Activated CD8-positive, alpha-beta memory T cell treated with anti-CD3 and anti-CD28 coated beads, Interleukin-2, amount 50 U/mL, for 4 hours (primary cell): Measurements from ENCODE around the gene SLC25A4.
A peak's percentile ranks its signal among the peaks of the same experiment; 100 is the strongest.
"Not testable (repeated sequence)": the region's sequence is repeated elsewhere in the genome, so short reads cannot be mapped to it uniquely, and the experiment has no call there.

ENCODE experiments used
- DNase-seq: peaks from one replicate; pipeline ENCODE4 v3.0.0-alpha.2; 2020

SLC25A4 gene

DNA sequence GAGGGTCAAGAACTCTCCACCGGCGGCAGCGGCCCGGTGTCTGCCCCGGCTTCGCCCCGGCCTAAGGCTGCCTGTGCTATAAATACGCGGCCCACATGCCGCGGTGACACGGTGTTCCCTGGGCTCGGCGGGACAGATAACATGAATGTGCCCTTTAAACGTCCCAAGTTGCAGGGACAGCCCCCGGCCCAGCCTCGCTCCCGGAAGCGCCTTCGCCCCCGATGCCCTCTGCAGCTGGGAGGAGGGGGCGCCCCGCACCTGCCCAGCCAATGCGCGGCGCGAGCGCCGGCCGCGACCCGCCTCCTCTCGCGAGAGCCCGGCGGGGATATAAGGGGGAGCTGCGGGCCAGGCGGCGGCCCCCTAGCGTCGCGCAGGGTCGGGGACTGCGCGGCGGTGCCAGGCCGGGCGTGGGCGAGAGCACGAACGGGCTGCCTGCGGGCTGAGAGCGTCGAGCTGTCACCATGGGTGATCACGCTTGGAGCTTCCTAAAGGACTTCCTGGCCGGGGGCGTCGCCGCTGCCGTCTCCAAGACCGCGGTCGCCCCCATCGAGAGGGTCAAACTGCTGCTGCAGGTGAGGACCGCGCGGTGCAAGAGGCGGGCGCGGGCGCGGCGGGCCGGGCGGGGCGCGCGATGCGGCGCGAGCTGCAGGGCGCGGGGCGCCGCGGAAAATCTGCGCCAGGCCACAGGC lies at the start of gene SLC25A4:
SLC25A4 (plus strand) TSS at position 355 of the 689 bp plus-strand sequence; CDS start at position 462, 107 bp downstream.
- DNase-seq, result peak; percentile 89

DNA sequence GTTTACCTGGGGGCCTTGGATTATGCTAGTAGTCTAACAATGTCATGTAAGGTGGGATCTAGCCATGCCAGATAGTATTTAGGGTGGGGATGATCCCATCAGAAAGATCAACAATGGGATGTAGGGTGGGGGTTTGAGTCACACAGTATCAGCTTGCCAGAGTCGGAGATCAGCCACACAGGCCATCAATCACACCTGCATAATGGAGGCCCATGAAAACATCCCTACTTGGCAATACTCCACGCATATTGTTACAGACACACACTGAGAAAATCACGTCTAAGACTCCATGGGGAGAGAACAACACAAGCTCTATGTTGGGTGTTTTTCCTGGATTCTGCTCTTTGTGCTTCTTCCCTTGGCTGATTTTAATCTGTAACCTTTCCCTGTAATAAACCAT lies 49.5 kb upstream of the SLC25A4 start:
- DNase-seq, result no peak

- no peak for DNase-seq
These were observed 46.9 kb upstream of the SLC25A4 start for GRCh38 chr4:185096032-185096653.

DNA sequence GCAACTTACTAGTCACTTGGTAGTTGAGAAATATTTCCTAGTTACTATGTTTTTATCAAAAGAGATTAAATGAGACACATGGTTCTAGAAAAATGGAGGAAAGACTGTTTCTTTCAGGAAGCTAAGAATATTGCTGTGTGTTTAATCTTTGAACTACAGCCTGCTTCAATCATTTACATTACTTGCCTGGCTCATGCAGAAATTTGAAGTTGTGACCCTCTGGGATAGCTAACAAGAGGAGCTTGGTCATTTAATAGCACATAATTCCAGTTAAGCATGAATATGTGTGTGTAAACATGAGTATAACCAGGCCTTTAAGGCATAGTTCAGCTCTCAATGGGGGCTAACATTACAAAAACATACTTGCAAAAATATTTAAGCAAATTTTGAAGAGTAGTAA lies 44.6 kb upstream of the SLC25A4 start:
- DNase-seq, result no peak

DNA sequence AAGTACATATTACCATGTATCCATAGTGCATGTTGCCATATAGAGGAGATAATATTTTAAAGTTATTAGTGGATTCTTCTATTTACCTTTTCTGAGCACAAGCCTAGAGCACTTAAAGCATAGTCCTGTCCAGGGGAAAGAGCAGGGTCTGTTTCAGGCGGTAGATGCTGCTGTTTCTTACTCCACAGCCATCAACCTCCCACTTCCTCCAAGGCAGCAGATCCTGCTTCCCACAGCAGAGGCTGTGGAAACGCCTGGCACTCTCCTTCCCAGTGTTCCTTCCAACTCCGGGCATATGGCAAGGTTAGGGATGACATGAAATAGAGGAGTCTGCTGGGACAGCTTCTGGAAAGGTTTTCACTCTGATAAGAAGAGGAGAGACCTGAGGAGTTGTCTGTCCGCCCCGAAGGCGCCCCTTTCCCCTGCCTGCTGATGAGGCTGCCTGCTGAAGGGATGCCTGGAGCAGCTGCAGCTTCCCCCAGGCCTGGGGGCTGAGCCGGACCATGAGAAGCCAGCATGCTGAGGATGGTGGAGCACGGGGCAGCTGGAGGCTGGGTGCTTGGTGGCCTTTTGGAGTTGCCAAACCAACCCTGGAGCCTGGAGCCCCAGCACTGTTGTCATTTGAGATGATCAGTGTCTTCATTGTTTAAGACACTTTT lies 43.9 kb upstream of the SLC25A4 start:
- no peak for DNase-seq

DNA sequence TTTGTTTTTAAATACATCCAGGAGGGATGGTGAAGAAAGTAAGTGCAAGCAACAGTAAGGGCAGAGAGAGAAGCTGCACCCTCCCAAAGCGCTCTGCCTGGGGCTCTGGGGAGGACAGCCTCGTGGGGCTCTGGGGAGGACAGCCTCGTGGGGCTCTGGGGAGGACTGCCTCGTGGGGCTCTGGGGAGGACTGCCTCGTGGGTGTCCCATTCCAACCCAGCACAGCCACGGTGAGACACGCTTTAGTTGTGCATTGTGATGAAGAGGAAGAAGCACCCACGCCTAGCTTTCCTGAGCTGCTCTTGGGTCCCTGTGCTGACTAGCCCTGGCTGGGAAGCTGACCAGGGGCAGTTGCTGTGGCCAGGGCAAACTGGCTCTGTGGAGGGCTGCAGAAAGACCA lies 43.1 kb upstream of the SLC25A4 start:
- DNase-seq, result no peak

DNA sequence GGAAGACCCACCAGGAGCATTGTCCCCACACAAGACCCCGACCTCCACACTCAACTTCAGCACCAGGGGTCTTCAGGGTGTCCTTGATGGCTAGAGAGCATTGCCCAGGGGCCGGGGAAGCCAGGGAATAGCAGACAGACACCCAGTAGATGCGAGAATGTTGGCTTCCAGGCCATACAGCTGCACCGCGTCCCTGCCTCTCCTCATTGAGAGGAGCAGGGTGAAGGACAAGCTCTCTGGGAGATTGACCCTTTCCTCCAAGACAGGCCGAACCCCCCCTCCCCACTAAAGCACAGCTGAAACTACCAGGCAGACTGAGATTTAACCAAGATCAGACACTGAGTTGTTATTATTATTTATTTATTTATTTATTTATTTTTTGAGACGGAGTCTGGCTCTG lies 42.6 kb upstream of the SLC25A4 start:
- DNase-seq, result no peak

DNA sequence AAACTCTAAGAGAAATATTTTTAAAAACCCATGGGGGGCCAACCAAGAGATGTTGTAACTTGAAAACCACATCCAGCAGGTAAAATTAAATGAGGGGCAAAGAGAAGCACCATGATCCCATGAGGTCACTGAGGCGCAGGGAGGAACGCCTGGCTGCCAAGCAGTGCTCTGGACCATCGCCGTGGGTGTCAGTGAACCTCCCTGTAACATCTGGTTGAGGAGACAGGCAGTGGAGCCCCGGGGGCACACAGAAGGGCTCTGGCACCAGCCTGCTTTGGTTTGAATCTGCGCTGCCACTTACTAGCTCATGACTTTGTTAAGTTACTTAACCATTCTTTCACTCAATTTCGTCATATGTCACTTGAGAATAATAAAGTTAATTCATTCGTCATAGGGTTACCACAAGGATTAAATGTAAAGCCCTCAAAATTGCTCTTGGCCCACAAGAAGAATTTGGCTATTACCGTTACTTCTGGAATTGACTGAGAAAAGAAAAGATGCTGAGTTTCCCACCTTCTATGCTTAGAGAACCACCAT lies 41.6 kb upstream of the SLC25A4 start:
- DNase-seq, result no peak

- no peak for DNase-seq
These were observed 38.3 kb upstream of the SLC25A4 start for GRCh38 chr4:185104733-185105132.

DNA sequence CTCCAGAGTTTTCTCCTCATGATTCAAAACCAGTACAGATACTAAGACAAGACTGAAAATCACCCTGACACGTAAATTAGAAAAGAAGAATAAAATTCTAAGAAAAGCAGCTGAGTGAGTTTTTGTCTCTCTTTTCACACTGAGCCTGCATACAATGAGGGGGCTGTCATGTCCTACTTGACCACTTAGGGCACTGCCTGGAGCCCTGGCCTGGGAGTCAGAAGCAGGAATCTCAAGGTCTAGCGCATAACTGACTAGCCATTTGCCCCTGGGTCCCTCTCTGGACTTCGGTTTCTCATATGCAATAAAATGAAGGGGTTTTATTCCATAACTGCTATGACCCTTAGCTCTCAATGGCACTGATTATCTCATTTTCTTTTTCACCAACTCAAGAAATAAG lies 36.7 kb upstream of the SLC25A4 start:
- DNase-seq, result no peak

- not testable (repeated sequence) for DNase-seq
These were observed 35.5 kb upstream of the SLC25A4 start for GRCh38 chr4:185107574-185107973.

DNA sequence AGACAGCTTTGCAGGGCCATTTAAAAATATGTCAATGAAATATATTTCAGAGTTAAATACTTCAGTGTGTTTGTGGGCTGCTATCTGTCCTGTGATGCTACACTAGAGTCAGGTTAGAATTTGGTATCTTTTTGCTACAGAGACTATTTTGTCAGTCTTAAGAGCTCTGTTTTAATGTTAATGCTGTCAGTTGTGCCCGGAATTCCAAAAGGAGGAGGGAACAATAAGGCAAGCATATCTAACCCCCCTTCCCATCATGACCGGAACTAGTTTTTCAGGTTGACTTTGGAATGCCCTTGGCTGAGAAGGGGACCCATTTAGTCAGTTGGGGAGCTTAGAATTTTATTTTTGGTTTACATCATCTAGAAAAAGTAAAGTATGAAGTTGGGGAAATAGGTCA lies 34.9 kb upstream of the SLC25A4 start:
- no peak for DNase-seq

- no peak for DNase-seq
These were observed 34.4 kb upstream of the SLC25A4 start for GRCh38 chr4:185108669-185109068.

GRCh38 chr4:185109736-185110135 lies 33.3 kb upstream of the SLC25A4 start:
- no peak for DNase-seq

- DNase-seq, result no peak
These were observed 32.7 kb upstream of the SLC25A4 start for GRCh38 chr4:185110375-185110823.

- no peak for DNase-seq
These were observed 31.0 kb upstream of the SLC25A4 start for GRCh38 chr4:185112104-185112503.

DNA sequence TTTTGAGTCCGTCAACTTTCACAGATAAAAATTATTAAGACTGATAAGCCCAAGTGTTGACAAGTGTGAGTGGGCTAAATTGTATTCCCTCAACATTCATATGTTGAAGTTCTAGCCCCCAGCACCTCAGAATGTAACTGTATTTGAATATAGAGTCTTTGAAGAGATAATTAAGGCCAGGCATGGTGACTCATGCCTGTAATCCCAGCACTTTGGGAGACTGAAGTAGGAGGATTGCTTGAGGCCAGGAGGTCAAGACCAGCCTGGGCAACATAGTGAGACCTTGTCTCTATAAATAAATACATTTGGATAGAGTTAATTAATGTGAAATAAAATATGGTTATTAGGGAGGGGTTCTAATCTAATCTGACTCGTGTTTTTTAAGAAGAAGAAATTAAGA lies 29.7 kb upstream of the SLC25A4 start:
- no peak for DNase-seq

DNA sequence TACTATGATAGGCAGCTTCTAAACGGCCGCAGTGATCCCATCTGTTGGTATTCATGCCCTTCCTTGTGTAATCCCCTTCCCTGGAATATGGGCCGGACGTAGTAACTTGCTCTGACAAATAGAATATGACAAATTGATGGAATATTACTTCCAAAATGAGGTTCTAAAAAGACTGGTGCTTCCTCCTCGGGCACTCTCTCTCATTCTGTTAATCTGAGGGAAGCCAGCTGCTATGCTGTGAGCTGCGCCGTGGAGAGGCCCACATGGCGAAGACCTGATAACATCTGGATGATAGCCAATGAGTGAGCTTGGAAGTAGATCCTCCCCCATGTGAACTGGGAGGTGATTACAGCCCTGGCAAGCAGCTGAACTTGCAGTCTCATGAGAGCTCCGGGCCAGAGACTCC lies 27.2 kb upstream of the SLC25A4 start:
- no peak for DNase-seq

DNA sequence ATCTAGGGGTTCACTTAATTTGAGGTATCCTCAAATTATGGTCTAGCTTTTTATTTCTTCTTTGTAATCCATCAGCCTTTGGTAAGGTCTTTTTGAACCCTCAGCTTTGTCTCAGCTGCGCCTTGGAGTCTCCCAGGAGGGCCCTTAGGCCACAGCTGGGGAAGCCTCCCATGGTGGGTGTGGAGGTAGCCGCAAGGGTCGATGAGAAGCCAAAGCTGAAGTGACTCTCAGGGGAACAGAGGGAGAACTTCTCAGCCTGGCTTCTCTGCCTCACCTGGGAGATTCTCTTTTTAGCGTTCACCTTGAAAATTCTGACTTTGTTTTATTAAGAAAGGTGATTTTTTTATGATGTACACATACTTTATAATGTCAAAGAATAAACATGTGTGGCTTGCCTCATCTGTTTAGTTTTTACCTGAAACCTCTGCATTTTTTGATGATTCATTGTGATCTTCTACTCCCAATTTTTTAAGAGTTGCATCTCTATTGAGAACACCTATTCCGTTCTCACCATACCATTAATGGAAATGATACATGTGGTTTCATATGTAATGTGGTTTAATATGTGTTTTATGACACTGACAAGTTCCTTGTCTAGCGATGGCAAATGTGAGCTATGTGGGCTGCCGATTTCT lies 25.6 kb upstream of the SLC25A4 start:
- no peak for DNase-seq

GRCh38 chr4:185118876-185119275 lies 24.2 kb upstream of the SLC25A4 start:
- DNase-seq, result no peak

DNA sequence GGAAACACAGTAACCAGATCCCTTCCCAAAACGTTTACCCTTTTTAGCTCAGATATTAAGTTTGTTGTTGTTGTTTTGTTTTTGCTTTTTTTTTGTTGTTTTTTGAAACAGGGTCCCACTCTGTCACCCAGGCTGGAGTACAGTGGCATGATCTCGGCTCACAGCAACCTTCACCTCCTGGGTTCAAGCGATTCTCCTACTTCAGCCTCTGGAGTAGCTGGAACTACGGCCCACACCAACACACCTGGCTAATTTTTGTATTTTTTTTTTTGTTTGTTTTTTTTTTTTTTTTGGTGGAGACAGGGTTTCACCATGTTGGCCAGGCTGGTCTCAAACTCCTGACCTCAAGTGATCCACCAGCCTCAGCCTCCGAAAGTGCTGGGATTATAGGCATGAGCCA lies 23.6 kb upstream of the SLC25A4 start:
- not testable (repeated sequence) for DNase-seq

GRCh38 chr4:185119927-185120630 lies 23.0 kb upstream of the SLC25A4 start:
- no peak for DNase-seq

- DNase-seq, result no peak
These were observed 22.5 kb upstream of the SLC25A4 start for GRCh38 chr4:185120631-185120946.
